NCI-H1105 (cell line): ENCODE measurements around the gene HHEX.

Experiments used
- DNase-seq: peaks from one replicate; lab custom pipeline; 2025; lab: John Stamatoyannopoulos, UW

HHEX gene

DNA sequence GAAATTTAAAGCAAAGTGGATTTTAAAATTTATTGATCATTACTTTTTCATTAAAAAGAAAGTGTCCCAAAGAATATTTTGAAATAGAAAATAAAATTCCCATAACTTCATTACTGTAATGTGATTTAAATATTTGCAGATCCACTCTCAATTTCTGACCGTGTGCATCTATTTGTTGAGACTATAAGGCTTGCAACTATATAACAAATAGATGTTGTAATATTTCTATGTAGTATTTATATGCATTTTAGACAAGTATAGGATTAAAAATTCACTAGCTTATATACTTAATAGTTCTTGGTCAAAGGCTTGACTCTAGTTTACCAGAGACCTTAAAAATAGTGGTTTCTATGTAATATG, 3.8 kb downstream of the HHEX start:
- no peak for DNase-seq

DNA sequence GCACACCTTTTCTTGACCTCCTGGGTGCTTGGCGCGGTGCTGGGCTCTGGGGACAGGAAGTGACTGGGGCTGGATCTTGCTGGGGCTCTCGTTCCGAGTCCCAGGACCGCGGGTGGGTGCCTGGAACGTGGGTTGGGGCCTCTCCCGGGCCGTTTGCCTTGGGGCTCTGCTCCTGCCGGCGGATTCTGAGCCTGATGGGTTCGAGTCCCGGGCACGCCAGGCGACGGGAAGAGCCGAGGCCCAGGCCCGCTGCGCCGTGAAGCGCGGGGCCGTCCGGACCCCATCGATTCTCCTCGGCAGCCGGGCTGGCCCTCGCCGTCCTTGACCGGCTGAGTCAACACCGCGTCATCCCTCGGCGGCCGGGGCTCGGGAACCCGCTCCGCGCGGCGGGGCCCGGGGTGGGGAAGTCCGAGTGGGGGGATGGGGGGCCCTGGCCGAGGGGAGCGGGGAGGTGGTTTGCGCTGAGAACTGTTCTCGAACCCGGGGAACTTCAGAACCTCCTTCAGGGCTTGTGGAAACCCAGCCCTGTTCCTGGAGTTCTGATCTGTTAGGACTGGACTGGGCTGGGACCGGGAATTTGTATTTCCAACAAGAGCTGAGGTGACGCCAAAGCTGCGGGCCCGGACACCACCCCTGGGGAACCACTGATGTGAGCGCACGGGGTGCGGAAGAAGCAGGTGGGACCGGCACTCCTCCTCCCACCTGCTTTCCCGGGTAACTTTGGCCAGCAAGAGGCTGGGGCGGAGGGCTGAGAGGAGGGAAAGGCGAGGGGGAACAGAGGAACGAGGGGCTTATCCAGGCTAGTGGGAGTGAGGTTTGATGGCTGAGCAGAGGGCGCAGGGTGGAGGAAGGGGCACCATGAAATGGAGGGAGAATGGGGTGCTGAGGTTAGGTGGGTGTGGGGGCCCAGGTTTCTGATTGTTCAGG, 6.2 kb downstream of the HHEX start:
- DNase-seq, result no peak

DNA sequence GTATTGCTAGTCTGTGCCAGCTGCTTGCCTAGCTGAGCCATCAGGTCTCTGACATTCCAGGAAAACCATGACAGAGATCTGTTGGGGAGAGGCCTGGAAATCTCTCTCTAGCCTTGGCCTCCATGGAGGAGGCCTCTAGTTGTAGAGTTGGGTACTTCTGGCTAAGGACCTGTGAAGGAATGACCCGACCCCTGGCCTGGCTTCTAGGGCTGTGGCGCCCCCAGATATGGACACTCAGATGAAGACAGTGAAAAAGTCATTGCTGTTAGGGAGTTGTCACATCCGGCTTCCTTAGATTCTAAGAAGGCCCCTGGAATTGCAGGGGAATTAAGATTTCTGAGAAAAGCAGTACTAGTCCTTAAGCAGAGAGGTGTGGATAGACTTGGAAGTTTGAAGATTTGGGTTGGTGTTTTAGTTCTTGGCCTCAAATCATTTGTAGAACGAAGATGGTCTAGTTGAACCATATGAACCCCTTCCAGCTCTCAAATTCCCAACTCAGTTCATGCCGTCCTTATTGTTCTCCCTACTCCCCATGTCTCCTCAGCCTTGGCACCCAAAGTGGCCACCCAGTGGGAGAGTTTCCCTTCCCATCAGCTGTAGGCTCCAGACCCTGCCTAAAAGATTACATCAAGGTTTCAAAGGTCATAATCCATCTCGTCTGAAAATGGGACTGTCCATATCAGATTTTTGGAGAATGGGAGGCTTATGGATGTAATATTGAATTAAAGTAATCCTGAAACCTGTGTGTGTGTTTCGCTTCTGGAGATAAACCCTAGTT, 7.0 kb downstream of the HHEX start:
- no peak for DNase-seq

DNA sequence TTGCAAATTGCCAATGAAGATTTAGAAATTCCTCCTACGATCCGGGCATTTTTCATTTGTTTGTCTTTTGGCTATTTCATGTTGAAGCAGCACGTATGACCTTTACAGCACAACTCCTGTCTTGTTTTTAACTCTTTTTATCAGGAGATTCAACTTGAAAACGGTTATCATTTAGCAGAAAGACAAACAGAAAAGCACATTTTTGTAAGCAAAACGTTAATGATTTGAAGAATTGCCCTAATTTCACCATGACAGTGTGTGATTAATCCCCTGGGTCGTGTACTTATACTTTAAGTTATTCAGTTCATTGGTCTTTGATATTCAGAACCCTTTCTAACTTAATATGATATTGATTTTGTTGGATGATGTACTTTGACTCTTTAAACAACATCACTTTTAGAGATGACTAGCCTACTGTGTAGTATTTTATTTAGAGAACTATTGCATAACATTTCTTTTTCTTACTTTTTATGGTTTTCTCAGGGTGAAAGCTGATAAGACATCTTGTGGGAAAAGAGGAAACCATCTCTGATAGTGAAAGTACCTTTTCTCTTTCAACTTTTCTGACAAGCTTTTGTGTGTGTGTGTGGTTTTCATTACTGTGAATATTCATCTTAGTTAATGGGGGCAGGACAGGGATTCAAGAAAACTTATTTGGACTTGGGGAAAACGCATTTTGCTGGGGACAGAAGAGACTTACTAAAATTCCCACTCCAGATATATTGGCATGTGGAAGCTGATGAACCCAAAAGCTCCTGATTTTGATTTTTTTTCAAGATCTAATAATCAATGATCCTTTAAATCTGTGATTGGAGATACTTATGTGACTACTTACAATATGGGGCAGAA, 8.1 kb downstream of the HHEX start:
- DNase-seq, result no peak

DNA sequence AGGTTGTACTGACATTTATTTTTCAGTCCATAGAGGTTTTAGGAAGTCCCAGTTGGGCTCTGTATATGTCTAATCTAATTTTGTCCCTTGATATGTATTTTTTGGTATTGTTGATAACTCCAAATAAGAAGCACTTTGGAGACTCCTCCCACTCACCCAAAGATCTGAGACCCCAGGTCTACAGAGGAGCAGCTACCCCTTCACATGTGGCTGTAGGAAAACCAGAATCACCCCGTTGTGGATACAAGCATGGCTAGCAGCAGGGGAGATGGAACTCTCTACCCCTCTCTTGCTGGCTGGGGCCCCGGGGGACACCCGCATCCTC, 9.4 kb downstream of the HHEX start:
- no peak for DNase-seq

DNA sequence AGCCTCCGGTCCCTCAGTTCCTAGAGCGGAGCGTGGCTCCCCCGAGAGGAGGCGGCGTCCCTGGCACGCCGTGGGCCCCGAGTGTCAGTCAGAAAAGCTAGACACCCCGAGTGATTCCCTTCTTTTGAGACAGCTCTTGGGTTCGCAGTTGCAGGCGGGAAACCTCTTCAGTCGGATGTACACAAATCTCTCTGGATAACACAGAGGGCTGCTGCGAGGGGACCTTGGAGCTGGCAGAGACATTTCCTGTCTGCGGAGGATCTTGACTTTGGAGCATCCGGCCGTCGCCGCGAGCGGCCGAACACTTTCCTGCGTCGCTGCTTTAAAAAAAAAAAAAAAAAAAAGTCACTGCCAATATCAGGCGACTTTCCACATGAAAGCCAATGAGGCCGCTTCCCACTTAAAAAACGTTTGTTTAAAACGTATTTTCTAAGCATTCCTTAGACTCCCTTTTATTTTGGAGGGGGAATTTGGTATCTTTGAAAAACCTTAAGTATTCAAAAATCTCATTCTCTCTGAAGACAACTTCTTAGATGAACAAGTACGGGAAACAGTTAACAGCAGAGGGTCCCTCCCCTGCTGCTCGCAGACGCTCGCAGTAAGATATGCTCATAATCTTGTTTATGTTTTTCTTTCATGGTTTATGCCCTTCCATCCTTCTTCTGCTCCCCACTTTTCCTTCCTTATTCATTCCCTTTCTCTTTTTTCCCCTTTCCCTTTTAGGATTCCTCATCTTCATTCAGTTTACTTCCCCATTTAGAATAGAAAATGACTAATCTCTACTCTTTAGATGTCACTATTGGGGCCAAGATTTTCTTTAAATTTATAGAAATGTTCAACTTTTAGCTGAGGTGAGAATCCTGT, 10.0 kb downstream of the HHEX start:
- no peak for DNase-seq

DNA sequence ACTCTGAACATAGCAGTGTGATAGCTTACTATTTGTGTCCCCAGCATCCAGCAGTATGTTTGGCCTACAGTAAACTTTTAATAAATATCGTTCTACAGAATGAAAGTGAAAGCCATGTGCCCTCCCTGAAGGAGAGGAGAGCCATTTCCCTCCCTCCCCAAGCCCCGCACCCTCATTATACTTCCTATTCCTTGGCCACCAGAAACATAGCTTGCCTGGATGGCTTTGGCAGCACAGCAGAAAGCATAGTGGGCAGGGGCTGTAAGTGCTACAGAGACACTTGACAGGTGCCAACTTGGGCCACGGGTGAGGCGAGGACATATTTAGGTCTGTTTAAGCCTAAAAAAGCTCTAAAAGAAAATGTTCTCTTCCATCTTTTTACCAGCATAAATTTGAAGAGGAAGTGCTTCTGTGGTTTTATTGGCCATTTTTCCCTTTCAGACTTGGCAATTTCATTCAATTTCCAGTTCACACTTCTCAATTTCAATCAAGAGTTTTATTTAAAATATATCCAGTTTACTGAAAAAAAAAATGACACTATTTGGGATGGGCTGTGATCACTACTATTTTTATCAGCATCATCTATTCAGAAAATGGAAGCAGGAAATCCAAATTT, 12.7 kb downstream of the HHEX start:
- DNase-seq, result no peak

DNA sequence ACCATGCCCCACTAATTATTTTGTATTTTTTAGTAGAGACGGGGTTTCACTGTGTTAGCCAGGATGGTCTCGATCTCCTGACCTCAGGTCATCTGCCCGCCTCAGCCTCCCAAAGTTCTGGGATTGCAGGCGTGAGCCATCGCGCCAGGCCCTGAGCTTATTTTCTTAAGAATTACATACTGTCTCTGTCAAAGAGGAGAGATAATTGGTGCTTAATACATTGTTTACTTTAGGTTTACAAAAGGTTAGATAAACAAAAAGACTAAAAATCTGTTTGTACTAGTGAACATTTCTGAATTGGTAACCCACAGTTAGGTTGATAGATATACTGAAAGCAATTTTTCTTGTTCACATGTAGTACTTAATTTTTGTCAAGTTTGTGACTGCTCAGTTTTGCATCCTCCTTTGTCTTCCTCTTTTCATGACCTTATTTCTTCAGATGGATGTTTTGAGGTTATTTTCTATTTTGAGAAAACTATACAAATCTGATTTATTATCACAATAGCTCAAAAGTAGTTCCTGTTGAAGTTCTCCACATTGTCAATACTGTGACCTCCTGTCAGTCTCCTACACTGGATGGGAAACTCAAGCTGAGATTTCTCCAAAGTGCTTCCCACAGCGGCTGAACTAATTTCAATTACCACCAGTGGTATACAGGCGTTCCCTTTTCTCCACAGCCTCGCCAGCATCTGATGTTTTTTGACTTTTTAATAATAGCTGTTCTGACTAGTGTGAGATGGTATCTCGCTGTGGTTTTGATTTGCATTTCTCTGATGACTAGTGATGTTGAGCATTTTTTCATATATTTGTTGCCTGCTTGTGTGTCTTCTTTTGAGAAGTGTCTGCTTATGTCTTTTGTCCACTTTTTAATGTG, 22.5 kb downstream of the HHEX start:
- no peak for DNase-seq

DNA sequence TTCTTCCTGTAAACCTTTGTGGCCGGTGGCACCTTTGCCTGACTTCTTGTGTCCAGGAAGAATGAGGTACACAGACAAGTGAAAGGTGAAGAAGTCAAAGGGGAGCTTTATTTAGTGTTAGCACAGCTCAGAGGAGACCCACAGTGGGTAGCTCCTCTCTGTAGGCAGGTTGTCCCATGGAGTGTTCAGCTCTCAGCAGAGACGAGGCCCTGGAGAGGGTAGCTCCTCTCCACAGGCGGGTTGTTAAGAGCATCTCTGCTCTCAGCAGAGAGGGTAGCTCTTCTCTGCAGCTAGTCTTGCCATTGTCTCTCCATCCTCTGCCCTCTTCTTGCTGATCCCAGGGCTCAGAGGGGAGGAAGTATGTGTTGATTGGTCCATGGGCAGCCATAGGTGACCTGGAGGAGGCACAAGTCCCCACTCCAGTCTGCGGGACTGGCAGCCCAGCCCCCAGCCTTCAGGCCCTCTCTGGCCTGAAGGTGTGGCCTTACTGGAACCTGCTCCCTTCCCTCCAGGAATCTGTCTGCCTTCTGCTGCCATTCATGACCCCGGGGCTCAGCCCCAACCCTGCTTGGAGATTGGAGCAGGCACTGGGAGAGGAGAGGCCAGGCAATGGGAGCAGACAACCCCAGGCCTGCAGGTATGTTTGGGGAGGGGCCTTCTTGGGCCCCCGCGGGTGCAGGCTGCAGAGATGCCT, 24.5 kb downstream of the HHEX start:
- DNase-seq, result no peak

DNA sequence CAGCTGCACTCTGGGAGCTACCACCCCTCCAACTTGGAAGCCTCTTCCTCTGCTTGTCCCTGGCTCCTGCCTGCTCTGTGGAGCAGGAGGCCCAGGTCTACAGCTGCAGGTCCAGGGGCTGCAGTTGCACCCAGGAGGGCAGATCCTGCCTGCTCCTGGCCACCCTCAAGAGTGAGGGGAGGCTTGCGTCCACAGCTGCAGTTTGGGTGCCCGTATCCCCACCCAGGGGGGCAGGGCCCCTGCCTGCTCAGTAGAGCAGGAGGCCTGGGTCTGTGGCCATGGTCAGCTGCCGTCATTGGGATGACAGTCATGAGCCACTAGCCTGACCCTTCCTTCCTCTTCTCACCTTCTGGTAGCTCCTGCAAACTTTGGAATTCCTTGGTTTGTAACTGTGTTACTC, 25.1 kb downstream of the HHEX start:
- no peak for DNase-seq

DNA sequence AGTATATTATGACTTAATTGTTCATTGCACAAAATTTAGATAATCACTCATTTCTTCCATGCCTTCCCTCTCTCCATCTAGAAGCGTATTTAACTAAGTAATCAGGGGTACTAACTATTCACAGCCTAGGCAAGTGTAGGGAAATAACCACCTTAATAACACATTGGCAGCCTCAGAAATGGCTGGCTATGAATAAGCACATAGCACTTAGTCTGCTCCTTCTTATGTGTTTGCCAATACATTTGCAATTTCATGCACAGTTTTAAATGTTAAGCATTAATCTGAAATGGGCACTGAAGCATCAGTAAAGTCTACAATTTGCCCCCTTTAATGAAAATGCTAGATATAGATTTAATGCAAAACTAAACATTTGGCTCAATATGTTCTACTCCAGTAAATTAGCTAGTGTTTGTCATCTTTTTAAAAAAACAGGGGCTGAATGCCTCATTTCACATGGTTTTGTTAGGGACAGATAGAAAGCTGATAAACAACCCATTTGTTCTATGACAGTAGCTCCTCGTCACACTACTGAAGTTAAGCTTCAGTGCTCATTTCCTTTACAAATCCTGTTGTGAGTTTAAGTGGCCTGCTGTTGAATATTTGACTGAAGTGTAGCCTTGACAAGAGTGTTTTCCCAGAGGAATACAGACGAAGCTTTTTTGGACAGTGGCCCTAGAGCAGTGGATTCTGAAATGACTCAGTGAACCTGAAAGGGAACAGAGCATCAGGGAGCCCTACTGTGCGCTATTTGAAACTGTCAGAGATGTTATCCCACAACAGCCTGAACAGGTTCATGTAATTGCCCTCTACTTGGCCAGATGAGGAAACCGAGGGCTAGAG, 30.5 kb downstream of the HHEX start:
- no peak for DNase-seq

DNA sequence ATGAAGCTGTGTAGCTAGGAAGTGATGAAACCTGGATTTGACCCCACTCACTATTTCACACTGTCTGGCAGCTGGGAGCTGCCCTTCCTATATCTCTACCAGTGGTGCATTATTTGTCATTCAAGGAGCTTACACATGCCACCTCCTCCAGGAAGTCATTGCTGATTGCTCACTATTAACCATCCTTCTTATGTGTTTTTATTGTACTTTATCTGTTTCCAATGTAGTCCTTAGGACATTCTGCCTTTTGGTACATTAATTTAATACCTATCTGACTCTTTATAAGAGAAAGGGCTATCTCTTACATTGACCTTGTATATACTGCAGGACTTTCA, 31.0 kb downstream of the HHEX start:
- DNase-seq, result no peak

DNA sequence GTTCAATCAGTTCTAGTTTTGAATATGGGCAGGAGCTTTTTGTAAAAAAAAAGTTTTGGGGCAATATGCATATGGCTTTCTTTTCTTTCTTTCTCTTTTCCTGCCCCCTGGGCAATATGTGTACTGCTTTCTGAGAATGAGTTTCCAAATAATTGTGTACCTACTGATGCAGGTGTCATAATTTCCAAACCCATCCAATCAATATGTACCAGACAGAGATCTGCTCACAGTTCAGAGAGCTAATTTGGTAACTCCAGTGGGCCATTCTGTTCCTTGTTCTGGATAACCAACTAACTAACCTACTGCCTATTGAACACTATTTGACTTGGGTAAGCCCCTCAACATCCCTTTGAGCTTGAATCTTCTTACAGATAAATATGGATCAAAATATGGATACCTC, 32.6 kb downstream of the HHEX start:
- DNase-seq, result no peak

DNA sequence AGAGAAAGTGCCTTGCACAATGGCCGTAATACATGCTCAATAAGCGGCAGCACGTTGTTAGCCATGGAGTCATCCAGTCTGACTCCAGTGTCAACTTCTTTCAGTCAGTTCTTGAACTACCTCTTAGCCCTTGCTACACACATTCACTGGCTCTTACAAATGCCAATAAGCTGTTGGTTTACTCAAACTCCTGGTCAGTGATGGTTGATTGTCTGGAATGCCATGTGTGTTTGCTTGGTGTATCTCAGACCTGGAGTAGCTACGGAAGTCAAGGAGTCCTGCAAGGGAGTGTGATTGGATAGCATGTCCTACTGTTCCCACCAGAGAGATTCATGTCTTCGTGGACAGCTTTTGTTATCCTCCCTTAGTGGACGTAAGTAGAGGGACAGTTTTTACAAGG, 37.4 kb downstream of the HHEX start:
- no peak for DNase-seq

DNA sequence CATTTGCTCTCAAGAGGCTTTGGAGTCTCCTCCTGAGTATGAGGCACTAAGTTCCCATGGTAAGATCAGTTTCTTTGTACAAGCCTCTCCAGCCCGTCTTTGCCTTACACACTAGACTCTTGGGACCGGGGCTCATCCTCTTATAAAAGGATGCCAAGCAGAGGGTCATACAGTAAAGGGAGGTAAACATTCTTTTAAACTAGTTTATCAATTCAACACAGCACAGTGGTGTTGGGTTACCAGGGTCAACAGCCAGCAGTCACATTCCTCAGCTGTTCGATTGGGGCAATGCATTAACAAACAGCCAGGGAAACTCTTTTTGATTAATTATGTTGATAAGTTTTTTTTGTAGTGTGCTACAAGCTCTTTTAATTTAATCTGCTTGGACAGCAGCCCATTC, 37.8 kb downstream of the HHEX start:
- no peak for DNase-seq

DNA sequence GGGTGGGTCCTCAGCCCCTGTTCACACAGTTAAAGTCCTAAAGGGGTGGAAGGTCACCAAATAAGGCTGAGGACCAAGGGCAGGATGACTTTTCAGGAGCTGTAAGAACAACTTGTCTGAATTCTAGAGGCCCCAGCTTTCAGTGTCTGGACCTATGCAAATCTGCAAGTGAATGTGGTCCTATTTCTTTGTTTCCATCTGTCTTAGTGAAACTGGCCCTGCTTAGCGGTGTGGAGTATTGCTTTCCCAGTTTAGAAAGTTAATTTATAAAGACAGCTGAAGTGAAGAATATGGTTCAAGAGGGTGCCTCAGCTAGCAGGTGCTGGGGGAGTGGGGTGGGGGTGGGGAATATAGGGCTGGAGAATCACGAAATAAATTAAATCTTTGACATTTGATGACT, 40.1 kb downstream of the HHEX start:
- no peak for DNase-seq

DNA sequence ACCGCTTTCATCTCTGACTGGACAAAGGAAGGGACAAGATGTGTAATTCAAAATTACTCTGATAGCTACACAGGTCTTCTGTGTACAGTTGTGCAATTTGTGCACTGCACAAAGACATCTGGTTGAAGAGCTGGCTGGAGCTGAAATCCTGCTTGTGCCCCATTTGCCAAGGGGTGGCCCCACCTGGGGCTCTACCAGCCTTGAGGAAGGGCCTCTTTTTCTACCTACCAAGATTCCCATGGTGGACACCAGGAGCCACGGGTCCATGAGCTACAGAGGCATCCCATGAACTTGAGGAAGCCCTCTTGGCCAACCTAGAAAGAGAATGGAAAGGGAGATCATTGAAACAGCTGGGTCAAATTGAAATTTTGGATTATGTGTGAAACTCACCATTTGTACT, 43.2 kb downstream of the HHEX start:
- DNase-seq, result no peak

DNA sequence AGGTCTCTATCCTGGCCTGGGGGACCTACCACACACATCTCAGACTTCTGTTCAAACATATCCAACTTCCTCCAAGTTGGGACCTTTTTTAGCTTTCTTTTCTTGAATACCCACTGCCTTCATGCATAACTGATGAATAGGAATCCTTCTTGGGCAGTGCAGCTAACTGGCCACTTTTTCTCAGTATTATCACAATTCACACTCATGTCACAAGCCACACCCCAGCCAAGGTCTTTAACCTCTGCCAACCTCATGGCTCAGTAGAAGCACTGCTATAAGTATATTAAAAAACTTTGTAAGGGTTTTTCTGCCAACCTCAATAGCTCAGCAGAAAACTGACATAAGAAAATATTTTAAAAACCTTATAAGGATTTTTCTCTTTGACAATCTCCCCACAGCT, 44.5 kb downstream of the HHEX start:
- no peak for DNase-seq

DNA sequence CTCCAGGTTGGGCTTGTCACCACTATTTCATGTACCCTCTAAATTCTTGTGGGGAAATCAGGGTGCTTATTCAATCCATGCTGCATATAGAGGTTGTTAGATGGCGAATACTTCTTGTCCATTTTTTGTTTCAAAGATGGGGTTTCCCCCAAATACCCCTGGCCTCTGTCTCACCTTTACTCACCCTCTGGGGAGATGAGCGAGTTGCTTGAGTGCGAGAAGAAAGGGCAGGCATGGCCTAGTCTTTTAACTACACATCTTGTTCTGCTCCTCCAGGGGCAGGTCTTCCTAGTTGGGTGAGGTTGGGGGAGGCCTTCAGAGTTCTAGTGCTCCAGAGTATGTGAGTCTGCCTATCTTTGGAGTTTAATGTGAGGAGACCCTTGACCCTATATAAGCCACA, 46.2 kb downstream of the HHEX start:
- no peak for DNase-seq
